ENCODE results near the gene CARD10. TPM values are rescaled to one million over a fixed set of nuclear protein-coding genes. Genes with fewer than 3 reads are reported as not detected.

The CARD10 gene
- polyA plus RNA-seq, 3 donors: 0.03 TPM; not detected in 2

DNA sequence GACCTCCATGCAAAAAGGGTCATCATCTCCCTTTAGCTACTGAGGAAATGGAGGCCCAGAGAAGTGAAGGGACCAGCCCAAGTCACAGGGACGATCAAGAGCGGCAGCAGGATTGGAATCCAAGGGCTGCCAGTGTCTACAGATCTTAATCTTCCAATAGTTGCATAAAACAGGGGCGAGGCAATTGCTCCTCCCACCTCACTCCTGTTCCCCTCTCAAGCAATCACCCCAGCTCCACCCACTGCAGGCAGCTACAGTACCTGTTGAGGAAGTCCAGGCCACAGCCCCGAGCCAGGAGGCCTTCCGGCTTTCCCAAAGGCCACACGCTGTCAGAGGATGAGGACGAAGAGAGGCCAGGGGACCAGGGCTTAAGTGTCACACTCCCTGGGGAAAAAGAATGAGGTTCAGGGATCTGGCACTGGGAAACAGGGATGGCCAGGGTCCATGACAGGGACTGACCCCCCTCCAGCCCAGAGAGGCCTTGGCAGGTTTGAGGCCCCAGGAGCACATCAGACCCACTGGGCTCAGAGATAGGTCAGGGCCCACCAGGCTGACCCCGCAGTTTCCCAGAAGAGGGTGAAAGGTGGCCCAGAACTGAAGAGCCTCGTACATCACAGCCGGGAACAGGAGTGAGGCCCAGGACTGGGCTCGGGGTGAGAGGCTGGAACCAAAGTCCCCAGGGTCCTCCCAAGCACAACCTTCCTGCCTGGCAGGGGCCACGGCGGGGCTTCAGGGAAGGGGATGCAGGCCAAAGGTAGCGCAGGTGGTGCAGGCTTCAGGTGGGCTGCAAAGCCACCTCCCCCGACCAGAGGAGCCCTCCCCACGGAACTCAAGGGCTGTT is 16.7 kb downstream of the CARD10 start:
- no peaks in the 10 kb centered on the region for H3K36me3 ChIP-seq (replicated peaks in 1 of 2; ENCODE audit: control insufficient read depth in 1 of 2, insufficient read depth in 2 of 2, low read length in 2 of 2)
- H3K4me1 ChIP-seq (ENCODE audit: control insufficient read depth in 1 of 2, insufficient read depth in 2 of 2, low read length in 2 of 2): peaks cover 0 to 5% of the 10 kb centered on the region in 2 donors
- no peak overlapping the region for H3K4me3 Mint-ChIP-seq
- intact Hi-C loops (cut with micrococcal nuclease): no loop called here
- DNase-seq: no peak
- no peak overlapping the region for H3K4me2 ChIP-seq (replicated peaks; ENCODE audit: extremely low read depth, low read length, poor library complexity, severe bottlenecking)
- H3K27me3 ChIP-seq (ENCODE audit: control insufficient read depth in 2 of 2, insufficient read depth in 2 of 2, low read length in 2 of 2): peaks cover 0 to 4% of the 10 kb centered on the region in 2 donors
- H3K79me2 ChIP-seq (ENCODE audit: insufficient read depth, low read length): no peaks in the 10 kb centered on the region
- peak overlapping the region in 1 of 7 donors; percentile 28 for H3K27ac Mint-ChIP-seq
- peaks cover 12 to 27% (median 16%) of the 10 kb centered on the region in 3 donors for H3K27me3 Mint-ChIP-seq (ENCODE audit: low read depth in 3 of 3)
- H3K27ac ChIP-seq (ENCODE audit: low read depth in 1 of 2, low read length in 2 of 2): no peak overlapping the region
- TF ChIP-seq, protein P1, sequence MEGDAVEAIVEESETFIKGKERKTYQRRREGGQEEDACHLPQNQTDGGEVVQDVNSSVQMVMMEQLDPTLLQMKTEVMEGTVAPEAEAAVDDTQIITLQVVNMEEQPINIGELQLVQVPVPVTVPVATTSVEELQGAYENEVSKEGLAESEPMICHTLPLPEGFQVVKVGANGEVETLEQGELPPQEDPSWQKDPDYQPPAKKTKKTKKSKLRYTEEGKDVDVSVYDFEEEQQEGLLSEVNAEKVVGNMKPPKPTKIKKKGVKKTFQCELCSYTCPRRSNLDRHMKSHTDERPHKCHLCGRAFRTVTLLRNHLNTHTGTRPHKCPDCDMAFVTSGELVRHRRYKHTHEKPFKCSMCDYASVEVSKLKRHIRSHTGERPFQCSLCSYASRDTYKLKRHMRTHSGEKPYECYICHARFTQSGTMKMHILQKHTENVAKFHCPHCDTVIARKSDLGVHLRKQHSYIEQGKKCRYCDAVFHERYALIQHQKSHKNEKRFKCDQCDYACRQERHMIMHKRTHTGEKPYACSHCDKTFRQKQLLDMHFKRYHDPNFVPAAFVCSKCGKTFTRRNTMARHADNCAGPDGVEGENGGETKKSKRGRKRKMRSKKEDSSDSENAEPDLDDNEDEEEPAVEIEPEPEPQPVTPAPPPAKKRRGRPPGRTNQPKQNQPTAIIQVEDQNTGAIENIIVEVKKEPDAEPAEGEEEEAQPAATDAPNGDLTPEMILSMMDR (IDR thresholded peaks at IDR 0.05): no peak
- no peaks in the 10 kb centered on the region for H4K20me1 ChIP-seq (ENCODE audit: insufficient read depth, low read length)
- H3K36me3 Mint-ChIP-seq: no peaks in the 10 kb centered on the region
- H3K9ac ChIP-seq (ENCODE audit: insufficient read depth, low read length, poor library complexity, severe bottlenecking): no peak overlapping the region
- peaks cover 12% of the 10 kb centered on the region for H3K4me1 Mint-ChIP-seq
- H3K4me3 ChIP-seq (replicated peaks in 1 of 3; ENCODE audit: low read depth in 2 of 3, low read length in 3 of 3): no peak overlapping the region
- no peak overlapping the region for H2AFZ ChIP-seq (ENCODE audit: insufficient read depth, low read depth, low read length, poor library complexity, severe bottlenecking)
- no peaks in the 10 kb centered on the region for H3K9me3 Mint-ChIP-seq
- WGBS (ENCODE audit: insufficient coverage): 62% methylated on average over 10 of the region's 16 CpGs
- no peaks in the 10 kb centered on the region for H3K9me3 ChIP-seq (replicated peaks in 1 of 2; ENCODE audit: control insufficient read depth in 1 of 2, insufficient read depth in 1 of 2, low read length in 2 of 2)

GRCh38 chr22:37501610-37502341 is 17.4 kb downstream of the CARD10 start:
- Mint-ChIP-seq H3K27me3 (ENCODE audit: low read depth in 3 of 3) (peaks cover 12 to 30% (median 16%) of the 10 kb centered on the region in 3 donors), H3K27ac (no peak overlapping the region), H3K9me3 (peaks cover 0 to 2% (median 0%) of the 10 kb centered on the region in 7 donors), H3K4me1 (peaks cover 12% of the 10 kb centered on the region), H3K4me3 (no peak overlapping the region), H3K36me3 (no peaks in the 10 kb centered on the region)
- H4K20me1 ChIP-seq (ENCODE audit: insufficient read depth, low read length): no peaks in the 10 kb centered on the region
- no peaks in the 10 kb centered on the region for H3K79me2 ChIP-seq (ENCODE audit: insufficient read depth, low read length)
- H3K9me3 ChIP-seq (replicated peaks in 1 of 2; ENCODE audit: control insufficient read depth in 1 of 2, insufficient read depth in 1 of 2, low read length in 2 of 2): no peaks in the 10 kb centered on the region
- H3K4me2 ChIP-seq (replicated peaks; ENCODE audit: extremely low read depth, low read length, poor library complexity, severe bottlenecking): no peak overlapping the region
- peaks cover 0 to 4% of the 10 kb centered on the region in 2 donors for H3K27me3 ChIP-seq (ENCODE audit: control insufficient read depth in 2 of 2, insufficient read depth in 2 of 2, low read length in 2 of 2)
- peaks cover 0 to 5% of the 10 kb centered on the region in 2 donors for H3K4me1 ChIP-seq (ENCODE audit: control insufficient read depth in 1 of 2, insufficient read depth in 2 of 2, low read length in 2 of 2)
- H3K4me3 ChIP-seq (replicated peaks in 1 of 3; ENCODE audit: low read depth in 2 of 3, low read length in 3 of 3): no peak overlapping the region
- TF ChIP-seq, protein P1 (IDR thresholded peaks at IDR 0.05): no peak
- H3K27ac ChIP-seq (ENCODE audit: low read depth in 1 of 2, low read length in 2 of 2): no peak overlapping the region
- 73% methylated on average over 14 of the region's 14 CpGs for WGBS (ENCODE audit: insufficient coverage)
- intact Hi-C loops (cut with micrococcal nuclease): no loop called here
- no peak overlapping the region for H3K9ac ChIP-seq (ENCODE audit: insufficient read depth, low read length, poor library complexity, severe bottlenecking)
- H2AFZ ChIP-seq (ENCODE audit: insufficient read depth, low read depth, low read length, poor library complexity, severe bottlenecking): no peak overlapping the region
- no peaks in the 10 kb centered on the region for H3K36me3 ChIP-seq (replicated peaks in 1 of 2; ENCODE audit: control insufficient read depth in 1 of 2, insufficient read depth in 2 of 2, low read length in 2 of 2)
- no peak for DNase-seq
